DND-41 (cell line): Measurements from ENCODE around the gene NAPA.

Experiments
- CTCF ChIP-seq: IDR thresholded peaks from 2 replicates; pipeline ENCODE4 v1.5.1; 2012; ENCODE audit warnings: borderline replicate concordance, low read length, moderate library complexity, mild to moderate bottlenecking; ENCODE audit not compliant: poor library complexity, severe bottlenecking; ENCODE audit errors: extremely low read depth
- EZH2 ChIP-seq: IDR thresholded peaks from 3 replicates; pipeline ENCODE4 v1.6.1; 2012; ENCODE audit warnings: borderline replicate concordance, low read depth, mild to moderate bottlenecking, moderate library complexity, low read length, inconsistent platforms; ENCODE audit not compliant: severe bottlenecking

GRCh38 chr19:47450478-47450877 lies 64.4 kb downstream of the NAPA start:
- no peak for TF ChIP-seq CTCF
- no peak for TF ChIP-seq EZH2
